Measurements from ENCODE around the gene CHID1.

The CHID1 gene

GRCh38 chr11:846496-847098 lies 64.0 kb downstream of the CHID1 start:
- no peaks in the 10 kb centered on the region for H3K36me3 ChIP-seq (ENCODE audit: insufficient read depth, low read length)
- no peaks in the 10 kb centered on the region for H3F3A ChIP-seq (ENCODE audit: low read depth)
- peak overlapping the region; percentile 88 for H3K9ac ChIP-seq (ENCODE audit: low read depth, low read length, poor library complexity, severe bottlenecking)
- H4K20me1 ChIP-seq (ENCODE audit: insufficient read depth, low read length, poor library complexity, severe bottlenecking) = peaks cover 7% of the 10 kb centered on the region
- H2AFZ ChIP-seq (ENCODE audit: low read length) = no peak overlapping the region
- peaks cover 11% of the 10 kb centered on the region for H3K79me2 ChIP-seq (ENCODE audit: insufficient read depth, low read length)
- H3K9me2 ChIP-seq (replicated peaks; ENCODE audit: low read depth, low read length) = no peaks in the 10 kb centered on the region
- H3K4me3 ChIP-seq (ENCODE audit: low read length, poor library complexity, severe bottlenecking) = no peak overlapping the region
- peak overlapping the region; percentile 79 for H3K4me2 ChIP-seq (ENCODE audit: low read depth, low read length, poor library complexity, severe bottlenecking)
- H3K9me3 ChIP-seq (ENCODE audit: insufficient read depth, low read depth, low read length) = no peaks in the 10 kb centered on the region
- H3K4me1 ChIP-seq (ENCODE audit: insufficient read depth, low read length, poor library complexity, severe bottlenecking) = peaks cover 36% of the 10 kb centered on the region
- no peak for TF ChIP-seq CTCF (conservative IDR thresholded peaks at IDR 0.05; ENCODE audit: low read length)
- TF ChIP-seq EZH2phosphoT487 (IDR thresholded peaks at IDR 0.05; ENCODE audit: borderline replicate concordance) = no peak
- H3K27me3 ChIP-seq (ENCODE audit: insufficient read depth, low read length, poor library complexity, severe bottlenecking) = no peaks in the 10 kb centered on the region

- H3K4me1 ChIP-seq (ENCODE audit: insufficient read depth, low read length, poor library complexity, severe bottlenecking) = peaks cover 40% of the 10 kb centered on the region
- no peaks in the 10 kb centered on the region for H3K36me3 ChIP-seq (ENCODE audit: insufficient read depth, low read length)
- H3K27me3 ChIP-seq (ENCODE audit: insufficient read depth, low read length, poor library complexity, severe bottlenecking) = no peaks in the 10 kb centered on the region
- peak overlapping the region; percentile 97 for H3K4me3 ChIP-seq (ENCODE audit: low read length, poor library complexity, severe bottlenecking)
- peaks cover 11% of the 10 kb centered on the region for H4K20me1 ChIP-seq (ENCODE audit: insufficient read depth, low read length, poor library complexity, severe bottlenecking)
- no peaks in the 10 kb centered on the region for H3K9me2 ChIP-seq (replicated peaks; ENCODE audit: low read depth, low read length)
- no peak for TF ChIP-seq CTCF (conservative IDR thresholded peaks at IDR 0.05; ENCODE audit: low read length)
- no peak for TF ChIP-seq EZH2phosphoT487 (IDR thresholded peaks at IDR 0.05; ENCODE audit: borderline replicate concordance)
- peak overlapping the region; percentile 88 for H3K9ac ChIP-seq (ENCODE audit: low read depth, low read length, poor library complexity, severe bottlenecking)
- H3K9me3 ChIP-seq (ENCODE audit: insufficient read depth, low read depth, low read length) = no peaks in the 10 kb centered on the region
- no peaks in the 10 kb centered on the region for H3F3A ChIP-seq (ENCODE audit: low read depth)
- H2AFZ ChIP-seq (ENCODE audit: low read length) = no peak overlapping the region
- peaks cover 17% of the 10 kb centered on the region for H3K79me2 ChIP-seq (ENCODE audit: insufficient read depth, low read length)
- H3K4me2 ChIP-seq (ENCODE audit: low read depth, low read length, poor library complexity, severe bottlenecking) = peak overlapping the region; percentile 79
Observed at GRCh38 chr11:845872-846495, 64.6 kb downstream of the CHID1 start.

GRCh38 chr11:844693-845644 lies 65.6 kb downstream of the CHID1 start:
- Histone ChIP-seq H3K9me3 (ENCODE audit: insufficient read depth, low read depth, low read length) (no peaks in the 10 kb centered on the region), H3K9me2 (replicated peaks; ENCODE audit: low read depth, low read length) (no peaks in the 10 kb centered on the region), H3K27me3 (ENCODE audit: insufficient read depth, low read length, poor library complexity, severe bottlenecking) (no peaks in the 10 kb centered on the region), H2AFZ (ENCODE audit: low read length) (no peak overlapping the region), H3K4me3 (ENCODE audit: low read length, poor library complexity, severe bottlenecking) (peak overlapping the region; percentile 97), H3F3A (ENCODE audit: low read depth) (no peaks in the 10 kb centered on the region), H3K79me2 (ENCODE audit: insufficient read depth, low read length) (peaks cover 27% of the 10 kb centered on the region), H3K4me1 (ENCODE audit: insufficient read depth, low read length, poor library complexity, severe bottlenecking) (peaks cover 49% of the 10 kb centered on the region), H3K4me2 (ENCODE audit: low read depth, low read length, poor library complexity, severe bottlenecking) (peak overlapping the region; percentile 79), H3K36me3 (ENCODE audit: insufficient read depth, low read length) (no peaks in the 10 kb centered on the region), H3K9ac (ENCODE audit: low read depth, low read length, poor library complexity, severe bottlenecking) (peak overlapping the region; percentile 88), H4K20me1 (ENCODE audit: insufficient read depth, low read length, poor library complexity, severe bottlenecking) (peaks cover 21% of the 10 kb centered on the region)
- no peak for TF ChIP-seq CTCF (conservative IDR thresholded peaks at IDR 0.05; ENCODE audit: low read length)
- no peak for TF ChIP-seq EZH2phosphoT487 (IDR thresholded peaks at IDR 0.05; ENCODE audit: borderline replicate concordance)
